Measurements from ENCODE around the gene ENKD1. TPM values are rescaled to one million over a fixed set of nuclear protein-coding genes. Genes with fewer than 3 reads are reported as not detected.
A peak's percentile ranks its signal among the peaks of the same experiment; 100 is the strongest.

Gene ENKD1
- total RNA-seq, 1 experiment from 2014 or later, result 58.8 TPM

DNA sequence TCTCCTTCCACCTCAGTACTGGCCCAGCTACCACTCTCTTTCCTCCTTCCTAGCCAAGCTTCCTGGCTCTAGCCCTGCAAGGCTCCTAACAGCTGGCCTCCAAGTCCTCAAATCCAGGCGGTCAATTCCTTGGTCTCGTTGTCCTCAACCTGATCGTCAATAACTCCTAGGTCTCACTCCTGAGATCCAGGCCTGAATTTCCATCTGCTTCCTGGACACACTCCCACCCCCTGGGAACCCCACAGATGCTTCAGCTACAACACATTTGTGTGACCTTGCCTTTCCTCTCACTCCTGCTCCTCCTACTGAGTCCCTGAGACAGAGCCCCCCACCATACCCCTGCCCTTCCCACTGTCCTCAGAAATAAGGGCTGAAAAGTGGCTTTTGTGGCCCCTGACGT is 2.3 kb downstream of the ENKD1 start:
- DNase-seq (ENCODE audit: low spot score), result no peak

DNA sequence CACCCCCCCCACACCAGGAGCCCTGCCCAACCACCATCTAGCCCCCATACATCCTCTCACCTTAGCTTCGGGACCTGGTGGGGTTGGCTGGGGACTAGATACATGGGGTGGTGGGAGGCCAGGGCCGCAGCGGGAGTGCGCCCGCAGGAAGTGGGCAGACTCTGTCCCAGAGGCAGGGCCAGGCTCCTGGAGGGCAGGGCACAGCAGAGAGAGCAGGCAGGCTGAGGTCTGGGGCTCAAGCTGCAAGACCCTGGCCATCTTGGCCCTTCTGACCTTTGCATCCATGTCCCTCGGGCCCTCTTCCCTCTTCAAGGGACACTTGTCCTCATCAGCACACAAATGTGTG is 2.7 kb downstream of the ENKD1 start:
- no peak for DNase-seq (ENCODE audit: low spot score)

DNA sequence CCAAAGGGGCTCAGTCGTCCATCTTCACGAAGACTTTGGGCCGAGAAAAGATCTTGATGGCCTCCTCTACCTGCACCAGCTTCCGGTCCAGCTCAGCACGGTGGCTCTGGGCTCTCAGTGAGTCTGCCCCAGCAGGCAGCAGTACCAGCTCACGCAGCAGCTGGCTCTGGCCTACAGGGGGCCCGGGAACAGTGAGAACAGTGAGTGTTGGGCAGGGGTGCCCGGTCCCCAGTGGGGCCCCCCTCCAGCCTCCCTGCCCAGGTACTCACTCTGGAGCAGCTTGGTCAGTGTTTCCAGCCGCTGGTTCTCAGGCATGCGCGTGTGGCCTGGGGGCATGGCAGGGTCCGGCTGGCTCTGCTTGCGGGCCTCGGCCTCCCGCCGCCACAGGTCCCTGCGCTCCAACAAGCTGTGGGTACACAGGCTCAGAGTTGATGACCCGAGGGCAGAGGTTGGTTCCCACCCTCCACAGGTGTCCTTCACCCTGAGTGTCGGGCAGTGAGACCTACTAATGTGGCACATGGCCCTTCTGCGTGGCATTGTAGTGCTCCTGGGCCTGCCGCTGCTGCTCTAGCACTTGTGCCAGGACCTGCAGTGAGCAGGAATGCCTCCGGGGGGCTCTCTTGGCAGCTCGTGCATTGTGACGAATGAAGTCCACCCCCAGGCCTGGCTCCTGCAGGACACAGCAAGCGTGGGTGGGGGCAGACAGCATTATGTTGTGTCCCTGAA is 3.2 kb downstream of the ENKD1 start:
- DNase-seq (ENCODE audit: low spot score), result peak; percentile 38

DNA sequence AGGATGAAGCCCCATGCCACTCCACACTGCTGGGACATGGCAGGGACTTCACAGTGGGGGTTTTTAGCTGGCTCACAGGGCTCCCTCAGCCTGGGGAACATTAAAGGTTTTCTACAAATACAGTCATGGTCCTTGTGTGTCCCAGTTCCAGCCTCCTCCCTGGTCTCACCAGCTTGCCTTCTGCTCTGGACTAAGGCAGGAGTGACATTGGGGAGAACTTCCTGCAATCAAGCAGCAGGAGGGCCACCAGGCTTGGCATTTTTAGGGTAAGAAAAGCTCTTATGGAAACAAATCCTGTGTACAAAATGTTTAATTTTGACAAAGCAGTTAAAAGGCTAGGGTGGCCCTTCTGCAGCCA is 3.9 kb downstream of the ENKD1 start:
- no peak for DNase-seq (ENCODE audit: low spot score)

DNA sequence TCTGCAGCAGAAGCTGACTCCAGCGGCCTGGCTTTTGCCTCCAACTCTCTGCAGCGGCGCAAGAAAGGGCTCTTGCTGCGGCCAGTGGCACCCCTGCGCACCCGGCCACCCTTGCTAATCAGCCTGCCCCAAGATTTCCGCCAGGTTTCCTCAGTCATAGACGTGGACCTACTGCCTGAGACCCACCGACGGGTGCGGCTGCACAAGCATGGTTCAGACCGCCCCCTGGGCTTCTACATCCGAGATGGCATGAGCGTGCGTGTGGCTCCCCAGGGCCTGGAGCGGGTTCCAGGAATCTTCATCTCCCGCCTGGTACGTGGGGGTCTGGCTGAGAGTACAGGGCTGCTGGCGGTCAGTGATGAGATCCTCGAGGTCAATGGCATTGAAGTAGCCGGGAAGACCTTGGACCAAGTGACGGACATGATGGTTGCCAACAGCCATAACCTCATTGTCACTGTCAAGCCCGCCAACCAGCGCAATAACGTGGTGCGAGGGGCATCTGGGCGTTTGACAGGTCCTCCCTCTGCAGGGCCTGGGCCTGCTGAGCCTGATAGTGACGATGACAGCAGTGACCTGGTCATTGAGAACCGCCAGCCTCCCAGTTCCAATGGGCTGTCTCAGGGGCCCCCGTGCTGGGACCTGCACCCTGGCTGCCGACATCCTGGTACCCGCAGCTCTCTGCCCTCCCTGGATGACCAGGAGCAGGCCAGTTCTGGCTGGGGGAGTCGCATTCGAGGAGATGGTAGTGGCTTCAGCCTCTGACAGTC is 4.5 kb downstream of the ENKD1 start:
- no peak for DNase-seq (ENCODE audit: low spot score)

DNA sequence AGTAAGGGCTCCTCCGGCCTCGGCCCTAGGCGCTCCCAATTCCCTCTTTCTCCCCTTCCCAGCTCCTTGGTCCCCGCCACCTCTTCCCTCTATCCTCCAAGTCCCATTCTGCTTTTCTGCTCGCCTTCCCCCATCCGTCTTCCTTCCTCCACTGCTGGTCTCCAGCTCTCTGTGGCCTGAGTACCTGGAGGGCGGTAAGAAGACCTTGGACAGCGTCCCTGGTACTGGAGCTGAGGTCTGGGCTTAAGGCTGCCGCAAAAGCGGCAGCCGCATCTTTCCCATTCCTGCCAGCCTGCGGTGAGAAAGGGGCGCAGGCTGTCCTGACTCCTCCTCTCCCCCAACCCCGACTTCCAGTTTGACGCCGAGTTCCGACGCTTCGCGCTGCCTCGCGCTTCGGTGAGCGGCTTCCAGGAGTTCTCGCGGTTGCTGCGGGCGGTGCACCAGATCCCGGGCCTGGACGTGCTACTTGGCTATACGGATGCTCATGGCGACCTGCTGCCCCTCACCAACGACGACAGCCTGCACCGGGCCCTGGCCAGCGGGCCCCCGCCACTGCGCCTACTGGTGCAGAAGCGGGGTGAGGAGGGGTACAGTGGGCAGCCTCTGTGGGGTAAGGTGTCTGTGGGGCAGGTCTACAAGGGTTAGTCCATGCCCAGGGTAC is 5.3 kb downstream of the ENKD1 start:
- peak; percentile 74 for DNase-seq (ENCODE audit: low spot score)

DNA sequence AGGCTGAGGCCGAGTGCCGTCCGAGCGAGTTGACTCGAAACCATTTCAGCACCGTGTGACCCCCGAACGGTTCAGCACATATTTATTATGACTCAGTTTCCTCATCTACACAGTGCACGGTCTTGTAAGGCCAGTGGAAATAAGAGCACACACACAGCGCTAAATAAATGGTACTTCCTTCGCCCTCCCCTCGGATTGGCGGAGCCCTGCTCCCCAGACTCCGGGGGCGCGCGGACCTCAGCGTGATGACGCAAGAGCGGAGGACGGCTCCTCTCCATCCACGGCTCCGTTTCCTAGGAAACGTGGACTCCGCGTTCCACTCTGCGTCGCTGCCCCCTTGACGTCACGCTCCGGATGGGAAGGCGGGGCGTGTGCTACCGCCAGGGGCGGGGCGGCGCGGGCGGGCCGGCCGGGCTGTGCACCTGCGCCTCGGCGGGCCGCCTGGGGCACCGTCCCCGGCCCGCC is 6.0 kb downstream of the ENKD1 start, which contains the start of gene PARD6A:
Gene PARD6A (plus strand): TSS at position 397 of the 465 bp plus-strand sequence. CDS start 79 bp downstream, outside the sequence.
- DNase-seq (ENCODE audit: low spot score), result peak; percentile 94

DNA sequence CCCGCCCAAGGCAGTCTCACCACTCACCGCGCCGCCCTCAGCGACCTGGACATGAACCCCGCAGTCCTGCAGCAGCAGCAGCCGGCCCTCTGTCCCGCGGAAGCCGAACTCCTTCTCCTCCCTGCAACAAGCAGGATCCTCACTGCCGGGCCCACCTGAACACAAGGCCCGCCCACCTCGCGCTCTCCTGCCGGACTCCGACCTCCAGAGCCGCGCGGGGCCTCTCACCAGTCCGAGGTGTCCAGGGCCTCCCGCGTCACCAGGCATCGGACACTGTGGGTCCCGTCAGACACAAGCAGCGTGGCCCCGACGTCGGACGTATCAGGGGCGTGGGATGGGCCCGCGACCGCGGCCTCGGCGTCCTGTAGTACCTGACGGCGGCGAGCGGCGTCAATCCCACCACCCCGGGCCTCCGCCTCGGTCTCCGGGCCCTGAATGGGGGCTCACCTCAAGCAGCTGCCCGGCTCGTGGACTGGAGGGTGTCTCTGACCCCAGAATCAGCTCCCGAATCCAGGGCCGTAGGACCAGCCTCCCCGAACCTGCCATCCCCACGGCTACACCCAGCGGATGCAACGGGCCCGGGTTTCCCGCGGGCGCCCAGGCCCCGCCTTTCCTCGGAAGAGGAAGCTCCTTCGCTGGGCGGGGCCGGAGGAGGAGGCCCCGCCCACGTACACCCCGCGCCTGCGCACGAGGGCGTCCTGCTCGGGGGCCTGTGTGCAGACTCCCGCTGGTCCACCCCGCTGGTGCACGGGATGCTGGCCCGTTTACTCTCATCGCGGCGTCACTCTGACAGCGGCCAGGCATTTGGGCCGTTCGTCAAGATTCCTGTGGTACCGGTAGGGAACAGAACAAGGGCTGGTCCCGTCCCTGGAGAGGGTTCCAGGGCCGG is 6.6 kb downstream of the ENKD1 start, which contains the start of gene ACD:
Gene ACD (minus strand): TSS at position 586 of the 889 bp plus-strand sequence. CDS start 40 bp downstream, at position 546.
- DNase-seq (ENCODE audit: low spot score), result peak; percentile 95

DNA sequence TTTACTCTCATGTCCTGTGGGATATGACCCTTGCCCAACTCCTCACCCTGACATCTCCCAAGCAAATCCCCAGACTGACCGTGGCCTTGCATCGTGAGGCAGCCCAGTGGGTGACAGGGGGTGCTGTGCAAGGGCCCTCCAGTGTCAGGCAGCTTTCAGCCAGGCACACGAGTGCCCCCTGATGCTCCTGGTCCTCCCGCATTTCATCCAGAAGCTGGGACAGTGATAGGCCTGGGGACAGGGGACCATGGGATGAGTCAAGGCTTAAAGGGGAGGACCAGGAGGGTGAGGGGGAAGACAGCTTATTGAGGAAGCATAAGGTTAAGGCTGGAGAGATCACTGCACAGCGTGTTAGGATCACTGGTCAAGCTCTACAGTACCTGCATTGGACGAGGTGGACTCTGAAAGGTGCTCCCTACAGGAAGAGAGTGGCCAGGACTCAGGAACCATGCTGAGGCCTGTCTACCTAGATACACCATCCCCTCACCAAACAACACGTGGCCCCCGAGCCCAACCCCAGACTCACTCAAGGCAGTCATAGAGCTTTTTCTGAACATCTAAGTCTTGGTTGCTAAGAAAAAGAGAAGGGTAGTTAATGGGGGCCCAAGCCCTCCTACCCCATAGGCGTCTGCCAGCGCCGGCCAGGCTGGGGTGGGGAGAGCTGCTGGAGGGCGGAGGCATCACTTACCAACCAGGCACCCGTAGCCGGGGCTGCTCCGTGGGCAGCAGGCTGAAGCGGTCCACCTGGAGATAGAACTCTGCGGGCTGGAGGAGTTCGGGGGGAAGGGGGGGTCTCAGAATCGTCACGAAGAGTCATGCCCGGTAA is 7.5 kb downstream of the ENKD1 start:
- no peak for DNase-seq (ENCODE audit: low spot score)

DNA sequence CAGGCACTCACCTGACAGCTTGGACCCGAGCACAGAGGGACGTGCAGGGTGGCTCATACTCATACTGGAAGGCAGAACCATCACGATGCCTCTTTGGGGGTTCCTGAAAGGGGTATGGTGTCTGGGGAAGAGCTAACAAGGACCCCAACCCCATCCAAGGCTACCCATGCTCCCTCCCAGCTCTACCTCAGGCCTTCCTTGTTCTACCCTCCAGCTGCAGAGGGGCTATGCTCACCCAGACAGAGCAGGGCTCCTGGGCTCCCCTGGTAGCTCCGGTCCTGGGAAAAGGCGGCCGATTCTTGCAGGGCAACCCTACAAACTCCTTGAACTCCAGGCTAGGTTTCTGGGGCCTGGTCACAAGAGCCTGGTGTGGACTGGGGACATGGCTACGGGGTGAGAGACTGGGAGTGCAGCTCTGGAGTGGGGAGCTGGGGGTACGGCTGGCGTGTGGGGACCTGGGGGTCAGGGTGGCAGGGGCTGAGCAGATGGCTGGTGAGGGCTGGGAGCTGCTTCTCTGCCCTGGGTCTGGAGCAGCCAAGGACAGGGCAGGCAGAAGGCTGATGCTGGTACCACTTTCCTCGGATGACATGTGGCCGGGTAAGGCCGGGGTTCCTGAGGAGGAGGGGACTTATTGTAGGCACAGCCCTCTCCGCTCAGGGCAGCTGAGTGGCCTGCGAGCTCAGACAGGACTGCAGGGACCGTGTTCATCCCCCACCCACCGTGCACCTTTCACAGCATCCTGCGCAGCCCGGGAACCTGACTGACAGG is 8.6 kb downstream of the ENKD1 start:
- no peak for DNase-seq (ENCODE audit: low spot score)

DNA sequence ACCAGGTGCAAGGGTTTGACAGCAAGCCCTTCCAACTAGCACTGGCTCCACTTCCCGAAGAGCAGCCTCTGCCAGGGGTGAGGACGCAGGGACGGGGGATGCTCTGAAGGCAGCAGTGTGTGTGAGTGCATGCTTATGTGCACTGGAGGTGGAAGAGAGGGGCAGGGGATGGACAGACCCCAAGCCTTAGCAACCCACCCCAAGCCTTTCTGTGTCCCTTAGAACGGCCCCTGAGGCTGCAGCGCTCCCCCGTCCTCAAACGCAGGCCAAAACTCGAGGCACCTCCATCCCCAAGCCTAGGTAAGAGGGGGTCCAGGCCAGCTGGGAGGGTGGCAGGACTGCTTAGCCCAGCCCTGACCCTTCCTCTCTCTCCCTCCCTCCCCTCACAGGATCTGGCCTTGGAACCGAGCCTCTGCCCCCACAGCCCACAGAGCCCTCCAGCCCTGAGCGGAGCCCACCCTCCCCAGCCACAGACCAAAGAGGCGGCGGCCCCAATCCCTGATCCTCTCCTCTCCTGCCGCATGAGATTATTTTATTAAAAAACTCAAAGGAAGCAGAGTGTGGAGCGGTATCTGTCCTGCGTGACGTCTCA is 9.4 kb downstream of the ENKD1 start:
- no peak for DNase-seq (ENCODE audit: low spot score)

DNA sequence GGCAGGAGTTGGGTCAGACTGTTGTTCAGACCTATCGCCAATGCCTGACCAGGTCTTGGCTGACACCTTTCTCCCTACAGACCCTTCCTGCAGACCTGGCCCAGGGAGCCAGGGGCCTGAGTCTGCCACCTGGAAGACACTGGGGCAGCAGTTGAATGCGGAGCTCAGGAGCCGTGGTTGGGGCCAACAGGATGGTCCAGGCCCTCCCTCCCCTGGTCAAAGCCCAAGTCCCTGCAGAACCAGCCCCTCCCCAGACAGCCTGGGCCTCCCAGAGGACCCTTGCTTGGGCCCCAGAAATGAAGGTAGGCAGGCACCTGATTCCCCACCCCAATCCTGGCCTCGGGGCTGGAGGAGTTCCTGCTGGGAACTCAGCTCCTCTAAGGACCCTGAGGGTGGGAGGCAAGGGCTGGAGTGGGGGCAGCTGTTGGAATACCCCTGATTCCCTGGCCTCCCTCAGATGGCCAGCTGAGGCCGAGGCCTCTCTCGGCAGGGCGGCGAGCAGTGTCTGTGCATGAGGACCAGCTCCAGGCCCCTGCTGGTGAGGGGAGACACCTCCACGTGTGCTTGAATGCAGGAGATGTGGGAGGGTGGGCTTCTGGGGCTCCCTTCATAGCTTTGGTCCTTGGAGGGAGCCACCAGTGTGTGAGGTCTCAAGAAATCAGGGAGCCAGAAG is 10.1 kb downstream of the ENKD1 start:
- DNase-seq (ENCODE audit: low spot score), result no peak

DNA sequence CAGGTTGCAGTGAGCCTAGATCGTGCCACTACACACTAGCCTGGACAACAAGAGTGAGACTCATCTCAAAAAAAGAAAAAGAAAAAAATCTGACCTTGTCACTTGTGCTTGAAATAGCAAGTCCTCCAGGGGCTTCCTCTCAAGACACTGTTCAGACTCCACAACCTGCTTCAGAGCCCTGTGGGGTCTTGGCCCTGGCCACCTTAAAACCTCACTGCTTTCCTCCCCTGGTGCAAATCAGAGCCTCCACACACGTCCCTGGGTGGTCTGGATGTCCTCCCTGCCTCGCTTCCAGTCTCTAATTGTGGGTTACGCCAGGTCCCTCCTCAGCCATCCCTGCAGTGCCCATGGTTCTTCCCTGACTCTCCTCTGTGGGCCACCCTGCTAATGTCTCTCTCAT is 11.2 kb downstream of the ENKD1 start:
- DNase-seq (ENCODE audit: low spot score), result no peak

DNA sequence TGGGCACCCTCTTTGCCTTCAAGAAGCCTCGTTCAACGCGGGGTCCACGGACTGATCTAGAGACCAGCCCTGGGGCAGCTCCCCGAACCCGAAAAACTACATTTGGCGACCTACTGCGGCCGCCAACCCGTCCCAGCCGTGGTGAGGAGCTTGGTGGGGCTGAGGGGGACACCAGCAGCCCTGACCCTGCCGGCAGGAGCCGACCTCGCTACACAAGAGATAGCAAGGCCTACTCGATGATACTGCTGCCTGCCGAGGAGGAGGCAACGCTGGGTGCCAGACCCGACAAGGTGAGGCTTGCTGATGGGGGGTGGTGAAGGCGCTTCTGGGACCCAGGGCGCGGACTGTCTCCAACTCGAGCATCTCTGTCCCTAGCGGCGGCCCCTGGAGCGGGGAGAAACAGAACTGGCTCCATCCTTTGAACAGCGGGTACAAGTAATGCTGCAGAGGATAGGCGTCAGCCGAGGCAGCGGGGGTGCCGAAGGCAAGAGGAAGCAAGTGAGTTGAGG is 12.1 kb downstream of the ENKD1 start:
- no peak for DNase-seq (ENCODE audit: low spot score)

DNA sequence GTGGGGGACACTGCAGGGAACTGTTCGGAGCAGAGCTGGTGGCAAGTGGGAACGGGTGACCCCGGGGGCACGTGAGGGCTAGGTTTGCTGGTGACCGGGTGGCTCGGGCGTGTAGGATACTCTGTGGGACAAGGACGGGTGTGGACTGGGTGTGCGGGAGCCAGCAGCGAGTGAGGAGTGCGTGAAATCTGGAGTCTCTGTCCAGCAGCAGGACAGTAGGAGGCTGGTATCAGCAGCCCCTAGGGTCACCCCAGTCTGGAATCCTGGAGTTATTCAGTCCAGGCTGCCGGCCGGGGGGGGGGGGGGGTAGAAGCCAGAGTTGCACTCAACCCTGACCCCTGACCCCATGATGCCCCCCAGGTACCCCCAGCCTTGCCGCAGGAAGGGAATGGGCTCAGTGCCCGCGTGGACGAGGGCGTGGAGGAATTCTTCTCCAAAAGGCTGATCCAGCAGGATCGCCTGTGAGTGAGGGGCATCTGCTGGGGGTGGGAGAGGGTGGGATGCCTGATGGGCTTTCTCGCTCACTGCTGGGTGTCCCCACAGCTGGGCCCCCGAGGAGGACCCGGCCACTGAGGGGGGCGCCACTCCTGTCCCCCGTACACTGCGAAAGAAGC is 12.7 kb downstream of the ENKD1 start:
- DNase-seq (ENCODE audit: low spot score), result no peak

DNA sequence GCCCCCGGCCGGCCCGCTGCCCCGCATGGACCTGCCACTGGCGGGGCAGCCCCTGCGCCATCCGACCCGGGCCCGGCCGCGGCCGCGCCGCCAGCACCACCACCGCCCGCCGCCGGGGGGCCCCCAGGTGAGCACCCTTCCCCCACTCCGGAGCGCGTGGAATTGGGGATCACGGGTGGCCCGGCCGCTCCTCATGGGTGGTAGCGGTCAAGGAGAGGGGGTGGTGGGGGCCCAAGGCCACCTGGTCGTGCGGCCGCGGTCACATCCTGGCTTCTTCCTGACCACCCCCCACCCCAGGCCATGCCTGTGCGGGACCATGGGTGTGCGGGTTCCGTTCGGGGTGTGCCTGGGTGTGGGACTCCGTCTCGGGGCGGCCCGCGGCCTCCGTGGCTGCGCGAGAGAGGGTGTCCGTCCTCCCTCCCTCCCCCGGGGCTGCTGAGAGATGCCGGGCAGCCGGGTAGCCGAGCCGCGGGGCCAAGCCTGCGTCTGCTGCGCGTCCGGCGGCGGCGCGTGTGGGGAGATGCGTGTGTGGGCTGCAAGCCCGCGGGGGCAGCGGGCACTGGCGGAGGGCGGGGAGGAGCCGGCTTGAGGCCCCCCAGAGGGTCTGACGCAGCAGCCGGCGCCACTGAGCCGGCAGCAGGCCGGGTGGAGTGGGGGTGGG is 13.3 kb downstream of the ENKD1 start:
- no peak for DNase-seq (ENCODE audit: low spot score)

DNA sequence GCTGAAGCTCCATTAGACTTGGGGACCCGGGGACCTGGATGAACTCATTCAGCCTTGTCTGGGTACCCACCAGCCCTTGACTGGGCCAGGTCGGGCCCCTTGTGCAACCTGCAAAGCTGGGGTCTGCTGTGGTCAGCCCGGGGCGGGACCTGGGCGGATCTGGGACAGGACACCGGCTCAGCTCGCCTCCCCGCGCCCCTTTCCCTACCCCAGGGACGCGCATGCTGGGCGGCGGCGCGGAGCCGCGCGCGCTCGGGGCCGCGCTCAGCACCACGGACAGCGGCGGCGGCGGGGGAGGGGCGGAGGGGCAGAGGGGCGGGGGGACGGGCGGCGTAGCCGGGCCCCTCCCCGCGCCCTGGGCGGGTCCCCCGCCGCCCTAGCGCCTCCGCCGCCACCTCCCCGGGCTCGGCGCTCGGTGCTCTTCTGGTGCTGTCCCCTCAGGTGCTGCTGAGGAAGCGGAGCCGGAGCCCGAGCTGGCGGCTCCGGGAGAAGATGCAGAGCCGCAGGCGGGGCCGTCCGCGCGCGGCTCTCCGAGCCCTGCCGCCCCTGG is 13.9 kb downstream of the ENKD1 start:
- DNase-seq (ENCODE audit: low spot score), result no peak
